ENCODE results near the gene MRTO4. TPM values are rescaled to one million over a fixed set of nuclear protein-coding genes. Genes with fewer than 3 reads are reported as not detected.
A peak's percentile ranks its signal among the peaks of the same experiment; 100 is the strongest.

Gene MRTO4
- polyA plus RNA-seq, 3 donors: 4.9 to 8.7 (median 8.4) TPM

DNA sequence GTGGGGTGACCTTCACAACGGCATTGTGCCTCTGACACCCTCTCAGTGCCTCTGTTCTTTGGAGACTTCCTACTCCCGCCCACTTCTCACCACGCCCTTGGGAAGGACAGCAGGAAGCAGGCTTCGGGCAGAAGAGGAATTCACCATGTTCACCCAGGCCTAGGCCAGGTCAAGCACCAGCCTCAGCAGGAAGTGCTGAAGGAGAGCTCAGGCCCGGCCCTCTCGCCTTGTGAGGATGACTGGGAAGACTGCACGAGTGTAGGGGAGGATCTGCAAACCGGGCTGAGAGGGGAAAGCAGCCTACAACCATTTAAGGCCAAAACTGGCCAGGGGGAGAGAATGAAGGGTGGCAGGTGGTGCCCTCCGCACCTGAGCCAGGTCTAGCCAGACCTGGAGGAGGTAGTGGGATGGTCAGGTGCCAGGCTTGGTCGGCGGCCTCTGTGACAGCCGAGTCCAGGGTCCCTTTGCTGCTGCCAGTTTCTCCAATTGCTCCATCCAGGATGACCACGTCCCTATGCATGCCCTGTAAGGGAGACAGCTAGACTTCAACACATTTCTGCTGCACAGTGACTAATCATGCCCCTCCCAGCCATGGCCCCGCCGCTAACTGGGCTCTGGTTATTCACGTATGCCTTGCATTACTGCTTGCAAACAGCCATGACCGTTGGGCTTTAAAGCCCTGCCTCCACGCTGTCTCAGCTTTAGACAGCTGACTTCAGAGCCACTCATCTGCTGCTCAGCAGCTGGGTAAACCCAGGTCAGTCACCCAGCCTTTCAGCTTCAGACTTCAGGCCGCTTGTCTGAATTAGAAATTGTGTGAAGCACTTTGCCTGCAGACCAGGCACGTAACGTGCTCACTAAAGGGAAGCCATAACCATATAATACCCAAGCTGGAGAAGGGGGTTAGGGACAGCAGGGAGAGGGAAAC lies 8.9 kb downstream of the MRTO4 start:
- H3K4me1 ChIP-seq (ENCODE audit: control insufficient read depth in 1 of 2, insufficient read depth in 2 of 2, low read length in 2 of 2): no peaks in the 10 kb centered on the region
- H4K20me1 ChIP-seq (ENCODE audit: insufficient read depth, low read length): no peaks in the 10 kb centered on the region
- no peak for DNase-seq
- no peak overlapping the region for H3K27ac ChIP-seq (ENCODE audit: low read depth in 1 of 2, low read length in 2 of 2)
- WGBS (ENCODE audit: insufficient coverage): 87% methylated on average over 13 of the region's 21 CpGs
- Mint-ChIP-seq H3K4me3 (no peak overlapping the region), H3K27ac (peak overlapping the region in 2 of 7 donors; percentile 6 to 49), H3K27me3 (ENCODE audit: low read depth in 3 of 3) (peaks cover 0 to 2% (median 0%) of the 10 kb centered on the region in 3 donors), H3K36me3 (peaks cover 42 to 52% of the 10 kb centered on the region in 2 donors), H3K9me3 (no peaks in the 10 kb centered on the region), H3K4me1 (no peaks in the 10 kb centered on the region)
- intact Hi-C loops (cut with micrococcal nuclease): no loop called here
- H3K4me2 ChIP-seq (replicated peaks; ENCODE audit: extremely low read depth, low read length, poor library complexity, severe bottlenecking): no peak overlapping the region
- peaks cover 48 to 56% of the 10 kb centered on the region in 2 donors for H3K36me3 ChIP-seq (replicated peaks in 1 of 2; ENCODE audit: control insufficient read depth in 1 of 2, insufficient read depth in 2 of 2, low read length in 2 of 2)
- TF ChIP-seq, protein P1, sequence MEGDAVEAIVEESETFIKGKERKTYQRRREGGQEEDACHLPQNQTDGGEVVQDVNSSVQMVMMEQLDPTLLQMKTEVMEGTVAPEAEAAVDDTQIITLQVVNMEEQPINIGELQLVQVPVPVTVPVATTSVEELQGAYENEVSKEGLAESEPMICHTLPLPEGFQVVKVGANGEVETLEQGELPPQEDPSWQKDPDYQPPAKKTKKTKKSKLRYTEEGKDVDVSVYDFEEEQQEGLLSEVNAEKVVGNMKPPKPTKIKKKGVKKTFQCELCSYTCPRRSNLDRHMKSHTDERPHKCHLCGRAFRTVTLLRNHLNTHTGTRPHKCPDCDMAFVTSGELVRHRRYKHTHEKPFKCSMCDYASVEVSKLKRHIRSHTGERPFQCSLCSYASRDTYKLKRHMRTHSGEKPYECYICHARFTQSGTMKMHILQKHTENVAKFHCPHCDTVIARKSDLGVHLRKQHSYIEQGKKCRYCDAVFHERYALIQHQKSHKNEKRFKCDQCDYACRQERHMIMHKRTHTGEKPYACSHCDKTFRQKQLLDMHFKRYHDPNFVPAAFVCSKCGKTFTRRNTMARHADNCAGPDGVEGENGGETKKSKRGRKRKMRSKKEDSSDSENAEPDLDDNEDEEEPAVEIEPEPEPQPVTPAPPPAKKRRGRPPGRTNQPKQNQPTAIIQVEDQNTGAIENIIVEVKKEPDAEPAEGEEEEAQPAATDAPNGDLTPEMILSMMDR (IDR thresholded peaks at IDR 0.05): no peak
- no peak overlapping the region for H3K9ac ChIP-seq (ENCODE audit: insufficient read depth, low read length, poor library complexity, severe bottlenecking)
- H2AFZ ChIP-seq (ENCODE audit: insufficient read depth, low read depth, low read length, poor library complexity, severe bottlenecking): no peak overlapping the region
- H3K4me3 ChIP-seq (replicated peaks in 1 of 3; ENCODE audit: low read depth in 2 of 3, low read length in 3 of 3): no peak overlapping the region
- H3K27me3 ChIP-seq (ENCODE audit: control insufficient read depth in 2 of 2, insufficient read depth in 2 of 2, low read length in 2 of 2): no peaks in the 10 kb centered on the region
- H3K79me2 ChIP-seq (ENCODE audit: insufficient read depth, low read length): no peaks in the 10 kb centered on the region
- H3K9me3 ChIP-seq (replicated peaks in 1 of 2; ENCODE audit: control insufficient read depth in 1 of 2, insufficient read depth in 1 of 2, low read length in 2 of 2): no peaks in the 10 kb centered on the region

DNA sequence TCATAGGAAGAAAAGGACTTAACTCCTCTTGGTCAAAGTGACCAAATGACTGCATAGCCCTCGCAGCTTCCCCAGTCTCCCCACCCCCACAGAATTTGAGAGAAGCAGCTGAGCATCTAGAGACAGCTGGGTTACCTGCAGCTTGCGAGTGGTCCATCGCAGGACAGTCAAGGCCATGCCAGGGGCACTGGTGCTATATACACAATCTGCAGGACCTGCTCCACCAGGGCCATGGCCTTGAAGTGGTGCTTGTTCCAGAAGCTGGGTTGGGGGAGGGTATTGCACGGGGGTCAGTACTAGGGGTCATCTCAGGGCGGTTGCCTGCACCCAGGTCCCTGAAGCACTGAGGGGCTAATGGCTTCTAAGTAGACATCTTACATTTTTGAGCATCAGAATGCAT lies 10.4 kb downstream of the MRTO4 start:
- no peaks in the 10 kb centered on the region for H3K27me3 ChIP-seq (ENCODE audit: control insufficient read depth in 2 of 2, insufficient read depth in 2 of 2, low read length in 2 of 2)
- no peak overlapping the region for H2AFZ ChIP-seq (ENCODE audit: insufficient read depth, low read depth, low read length, poor library complexity, severe bottlenecking)
- H3K4me3 Mint-ChIP-seq: no peak overlapping the region
- H3K27me3 Mint-ChIP-seq (ENCODE audit: low read depth in 3 of 3): peaks cover 0 to 2% (median 0%) of the 10 kb centered on the region in 3 donors
- intact Hi-C loops (cut with micrococcal nuclease): no loop called here
- H3K4me1 ChIP-seq (ENCODE audit: control insufficient read depth in 1 of 2, insufficient read depth in 2 of 2, low read length in 2 of 2): no peaks in the 10 kb centered on the region
- peaks cover 30 to 38% of the 10 kb centered on the region in 2 donors for H3K36me3 Mint-ChIP-seq
- TF ChIP-seq, protein P1 (IDR thresholded peaks at IDR 0.05): no peak
- H3K79me2 ChIP-seq (ENCODE audit: insufficient read depth, low read length): no peaks in the 10 kb centered on the region
- no peak overlapping the region for H3K9ac ChIP-seq (ENCODE audit: insufficient read depth, low read length, poor library complexity, severe bottlenecking)
- H3K9me3 Mint-ChIP-seq: peaks cover 0 to 3% (median 0%) of the 10 kb centered on the region in 7 donors
- H3K27ac ChIP-seq (ENCODE audit: low read depth in 1 of 2, low read length in 2 of 2): no peak overlapping the region
- no peaks in the 10 kb centered on the region for H3K4me1 Mint-ChIP-seq
- 88% methylated on average over 4 of the region's 5 CpGs for WGBS (ENCODE audit: insufficient coverage)
- no peak for DNase-seq
- peak overlapping the region in 1 of 7 donors; percentile 67 for H3K27ac Mint-ChIP-seq
- H3K36me3 ChIP-seq (replicated peaks in 1 of 2; ENCODE audit: control insufficient read depth in 1 of 2, insufficient read depth in 2 of 2, low read length in 2 of 2): peaks cover 36 to 40% of the 10 kb centered on the region in 2 donors
- no peaks in the 10 kb centered on the region for H4K20me1 ChIP-seq (ENCODE audit: insufficient read depth, low read length)
- no peak overlapping the region for H3K4me2 ChIP-seq (replicated peaks; ENCODE audit: extremely low read depth, low read length, poor library complexity, severe bottlenecking)
- H3K4me3 ChIP-seq (replicated peaks in 1 of 3; ENCODE audit: low read depth in 2 of 3, low read length in 3 of 3): no peak overlapping the region
- no peaks in the 10 kb centered on the region for H3K9me3 ChIP-seq (replicated peaks in 1 of 2; ENCODE audit: control insufficient read depth in 1 of 2, insufficient read depth in 1 of 2, low read length in 2 of 2)

Data from CD14-positive monocyte (primary cell).